ENCODE measurements around the gene SDR42E1. TPM values are rescaled to one million over a fixed set of nuclear protein-coding genes. Genes with fewer than 3 reads are reported as not detected.

The SDR42E1 gene
- total and polyA plus RNA-seq, 10 of the 15 experiments (the other 5 are each of a cell fraction or from before 2014, with no cell fraction given): 1.4 to 5.5 (median 2.3) TPM

GRCh38 chr16:81975637-81976036 lies 35.6 kb downstream of the SDR42E1 start:
- RAD21 ChIA-PET (ENCODE audit: unreplicated experiment): no interaction called here
- Histone ChIP-seq H3K4me2 (ENCODE audit: control insufficient read depth, insufficient read depth) (no peak overlapping the region), H3K4me1 (ENCODE audit: control insufficient read depth, insufficient read depth, low read length) (no peaks in the 10 kb centered on the region), H3K4me3 (no peak overlapping the region), H2AFZ (ENCODE audit: control insufficient read depth, low read depth, low read length) (no peak overlapping the region), H3K36me3 (ENCODE audit: control insufficient read depth in 2 of 2, insufficient read depth in 2 of 2, low read length in 1 of 2) (no peaks in the 10 kb centered on the region), H3K79me2 (ENCODE audit: control insufficient read depth, insufficient read depth, low read length) (no peaks in the 10 kb centered on the region), H3K27ac (ENCODE audit: control insufficient read depth, insufficient read depth) (no peak overlapping the region), H3K9me3 (replicated peaks; ENCODE audit: control insufficient read depth, insufficient read depth, low read length) (peaks cover 4% of the 10 kb centered on the region; the same call in 1 of the 3 replicates), H4K20me1 (ENCODE audit: control insufficient read depth, insufficient read depth) (no peaks in the 10 kb centered on the region), H3K27me3 (replicated peaks in 1 of 2; ENCODE audit: control insufficient read depth in 2 of 2, insufficient read depth in 2 of 2, low read length in 1 of 2) (no peaks in the 10 kb centered on the region), H3K9ac (ENCODE audit: control insufficient read depth, insufficient read depth, low read length) (no peak overlapping the region)
- CTCF ChIA-PET: no interaction called here
- FAIRE-seq (no peak), DNase-seq (ENCODE audit: low read depth, low spot score) (no peak), ATAC-seq (no peak)
- SMC1A ChIA-PET (ENCODE audit: uncharacterized antibody, unreplicated experiment): no interaction called here
- in situ Hi-C loops (cut with MboI) (no loop called here), intact Hi-C loops (cut with micrococcal nuclease; ENCODE audit: unreplicated experiment) (no loop called here)
- no TSS peak for BruUV-seq (replicated peaks)
- 0% methylated on average over 1 of the region's 1 CpG for WGBS (ENCODE audit: insufficient coverage, insufficient replicate concordance, low lambda C conversion rate, missing lambda C conversion rate)
- TF ChIP-seq MEF2B (IDR thresholded peaks at IDR 0.05; ENCODE audit: partially characterized antibody, poor library complexity, severe bottlenecking): no peak
- TF ChIP-seq YBX1 (IDR thresholded peaks at IDR 0.05): no peak
- no peak for TF ChIP-seq HDAC2 (IDR thresholded peaks at IDR 0.05)
- no peak for TF ChIP-seq IKZF2 (IDR thresholded peaks at IDR 0.05)
- TF ChIP-seq RFX5 (IDR thresholded peaks at IDR 0.05; ENCODE audit: low read depth, low read length): no peak
- TF ChIP-seq SIX5 (IDR thresholded peaks at IDR 0.05; ENCODE audit: low read depth, low read length, severe bottlenecking): no peak
- TF ChIP-seq SUPT20H (IDR thresholded peaks at IDR 0.05; ENCODE audit: borderline replicate concordance, control insufficient read depth, low read depth, low read length): no peak
- TF ChIP-seq PAX8 (IDR thresholded peaks at IDR 0.05): no peak
- TF ChIP-seq STAT1 (conservative IDR thresholded peaks at IDR 0.05): no peak
- no peak for TF ChIP-seq ZZZ3 (IDR thresholded peaks at IDR 0.05; ENCODE audit: control insufficient read depth, insufficient read length, low read depth)
- TF ChIP-seq NFYB (IDR thresholded peaks at IDR 0.05; ENCODE audit: insufficient read depth, low read depth, low read length): no peak
- no peak for TF ChIP-seq IRF5 (IDR thresholded peaks at IDR 0.05; ENCODE audit: borderline replicate concordance)
- no peak for TF ChIP-seq SIN3A (IDR thresholded peaks at IDR 0.05; ENCODE audit: low read depth, low read length)
- no peak for TF ChIP-seq HSF1 (IDR thresholded peaks at IDR 0.05; ENCODE audit: low read depth, low read length)
- POLR2A ChIA-PET: no interaction called here
